ENCODE data around the gene NFU1. TPM values are rescaled to one million over a fixed set of nuclear protein-coding genes. Genes with fewer than 3 reads are reported as not detected.

Gene NFU1
- 10 to 100 TPM; 28.5 to 40.9 TPM for total RNA-seq

DNA sequence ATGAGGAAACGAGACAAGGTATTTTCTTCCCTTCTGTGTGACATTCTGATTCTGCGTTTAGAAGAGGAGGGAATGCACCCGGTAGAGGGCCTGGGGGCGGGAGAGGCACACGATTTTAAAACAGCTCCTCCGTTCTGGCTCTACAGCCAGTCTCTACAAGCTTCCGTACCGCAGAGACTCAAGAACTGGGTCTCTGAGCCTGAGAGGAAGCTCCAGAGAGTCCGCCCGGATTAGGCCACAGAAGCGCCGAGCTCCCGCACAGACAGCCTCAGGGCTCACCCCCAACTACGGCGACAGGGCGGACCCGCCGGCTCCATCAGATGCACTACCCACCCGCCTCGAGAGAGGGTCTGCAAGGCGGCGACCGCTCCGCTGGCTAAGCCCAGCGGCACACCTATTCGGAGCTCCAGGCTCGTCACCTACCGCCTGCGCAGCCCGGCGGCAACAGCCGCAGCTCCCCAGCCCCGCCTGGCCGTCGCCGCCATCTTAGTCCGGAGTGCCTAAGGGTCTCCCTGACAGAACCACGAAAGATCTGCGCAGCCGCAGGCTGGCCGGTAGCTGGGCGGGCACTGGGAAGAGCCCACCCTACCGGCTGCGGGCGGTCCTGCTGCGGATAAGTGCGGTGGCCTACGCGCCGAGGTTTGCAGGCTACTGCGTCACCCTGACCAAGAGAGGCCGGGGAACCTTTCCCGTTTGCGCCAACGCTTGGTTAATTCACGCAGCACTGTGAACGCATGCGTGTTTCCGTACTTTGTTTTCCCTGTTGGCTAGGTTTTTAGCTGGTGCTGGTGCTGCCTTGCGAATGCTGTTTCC, at the start of gene NFU1:
TSS of gene NFU1 (minus strand) at position 498 of the 813 bp plus-strand sequence. CDS start at position 485, 13 bp downstream.
- no peaks in the 10 kb centered on the region for H3K9me3 Mint-ChIP-seq (ENCODE audit: low read depth)
- H3K36me3 Mint-ChIP-seq, result peaks cover 13% of the 10 kb centered on the region
- H3K4me3 Mint-ChIP-seq, result peak within 1 kb of the TSS; percentile 95
- H3K4me1 Mint-ChIP-seq, result peaks cover 24% of the 10 kb centered on the region
- no peaks in the 10 kb centered on the region for H3K27me3 Mint-ChIP-seq
- peak; percentile 93 for DNase-seq
- ATAC-seq, result peak; percentile 95
- H3K27ac Mint-ChIP-seq, result peak within 1 kb of the TSS; percentile 91
- CTCF ChIA-PET, result interaction anchor here (0.6 to 2.5 kb wide), 28 partner anchors 11 to 867 kb away, joined by 3 to 13 read pairs (median 4); partner anchors contain the start of gene SNRPG

GRCh38 chr2:69483696-69484095, 46.5 kb upstream of the NFU1 start:
- H3K9me3 Mint-ChIP-seq (ENCODE audit: low read depth), result no peaks in the 10 kb centered on the region
- H3K27me3 Mint-ChIP-seq, result no peaks in the 10 kb centered on the region
- H3K4me1 Mint-ChIP-seq, result peaks cover 10% of the 10 kb centered on the region
- no peak overlapping the region for H3K27ac Mint-ChIP-seq
- DNase-seq (no peak), ATAC-seq (no peak)
- CTCF ChIA-PET, result interaction anchor here (1.1 kb wide), 1 partner anchor 10 kb away, joined by 3 read pairs; no protein-coding TSS in a partner anchor
- H3K36me3 Mint-ChIP-seq, result peaks cover 30% of the 10 kb centered on the region
- no peak overlapping the region for H3K4me3 Mint-ChIP-seq

DNA sequence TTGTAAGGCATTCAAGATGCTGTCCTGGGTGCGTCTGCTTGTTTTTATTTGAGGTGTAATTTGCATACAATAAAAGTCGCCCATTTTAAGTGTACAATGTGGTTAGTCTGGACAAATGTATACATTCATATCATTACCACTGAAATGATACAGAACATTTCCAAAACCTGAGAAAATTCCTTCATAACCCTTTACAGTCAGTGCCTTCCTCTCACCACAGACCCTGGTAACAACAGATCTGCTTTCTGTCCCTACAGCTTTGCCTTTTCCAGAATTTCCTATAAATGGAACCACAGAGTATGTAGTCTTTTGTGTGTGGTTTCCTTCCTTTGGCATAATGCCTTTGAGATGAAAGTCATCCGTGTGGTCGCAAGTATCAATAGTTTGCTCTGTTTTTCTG, 45.8 kb upstream of the NFU1 start:
- no peak for DNase-seq
- no peaks in the 10 kb centered on the region for H3K9me3 Mint-ChIP-seq (ENCODE audit: low read depth)
- H3K4me1 Mint-ChIP-seq, result peaks cover 11% of the 10 kb centered on the region
- H3K27ac Mint-ChIP-seq, result no peak overlapping the region
- CTCF ChIA-PET, result interaction anchor here (1.1 kb wide), 1 partner anchor 11 kb away, joined by 3 read pairs; no protein-coding TSS in a partner anchor
- peaks cover 25% of the 10 kb centered on the region for H3K36me3 Mint-ChIP-seq
- no peak overlapping the region for H3K4me3 Mint-ChIP-seq
- no peaks in the 10 kb centered on the region for H3K27me3 Mint-ChIP-seq
- no peak for ATAC-seq

DNA sequence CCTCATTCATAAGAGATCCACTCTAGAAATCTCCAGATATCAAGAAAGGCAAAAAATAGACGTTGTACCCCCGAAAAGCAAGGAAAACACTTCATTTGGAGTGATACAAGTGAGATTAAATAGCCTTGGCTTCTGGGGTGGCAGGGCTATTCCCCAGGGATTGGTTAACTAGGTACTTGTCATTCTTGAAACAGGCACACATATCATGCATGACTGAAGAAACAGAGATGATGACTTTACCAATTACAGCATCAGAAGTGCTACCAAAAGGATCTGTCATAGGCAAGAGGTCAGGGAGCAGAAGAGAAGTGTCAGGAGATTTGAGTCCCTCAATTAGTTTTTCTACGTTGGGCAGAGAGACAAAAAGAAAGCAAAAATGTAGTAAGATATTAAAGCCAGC, 45.2 kb upstream of the NFU1 start:
- no peak overlapping the region for H3K27ac Mint-ChIP-seq
- no peak overlapping the region for H3K4me3 Mint-ChIP-seq
- CTCF ChIA-PET, result no interaction called here

DNA sequence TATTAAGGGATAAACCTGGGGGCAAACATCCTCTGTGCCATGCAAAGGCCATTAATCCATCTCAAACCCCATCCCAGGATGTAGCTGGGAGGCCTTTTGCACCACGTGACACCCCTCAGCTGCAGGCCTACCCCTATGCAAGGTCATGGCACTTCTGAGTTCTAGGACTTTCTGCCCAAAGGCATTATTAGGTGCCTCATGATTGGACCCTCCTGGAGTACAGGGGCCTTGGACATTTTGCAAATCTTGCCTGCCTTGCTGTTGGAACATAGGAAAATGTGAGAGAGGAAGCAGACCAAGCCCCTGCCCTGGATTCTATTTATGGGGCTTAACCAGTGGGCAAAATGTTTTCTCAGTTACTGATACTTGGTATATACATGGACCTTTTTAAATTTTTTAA, 44.2 kb upstream of the NFU1 start:
- Mint-ChIP-seq H3K4me3 (no peak overlapping the region), H3K36me3 (peaks cover 27% of the 10 kb centered on the region), H3K9me3 (ENCODE audit: low read depth) (no peaks in the 10 kb centered on the region), H3K4me1 (peaks cover 26% of the 10 kb centered on the region), H3K27ac (no peak overlapping the region), H3K27me3 (no peaks in the 10 kb centered on the region)
- ATAC-seq (no peak), DNase-seq (no peak)
- CTCF ChIA-PET, result no interaction called here

More for the DNA sequence above, 45.2 kb upstream of the NFU1 start:
- H3K36me3 Mint-ChIP-seq, result peaks cover 26% of the 10 kb centered on the region
- no peak for ATAC-seq
- DNase-seq, result no peak
- H3K9me3 Mint-ChIP-seq (ENCODE audit: low read depth), result no peaks in the 10 kb centered on the region
- no peaks in the 10 kb centered on the region for H3K27me3 Mint-ChIP-seq
- H3K4me1 Mint-ChIP-seq, result peaks cover 16% of the 10 kb centered on the region

DNA sequence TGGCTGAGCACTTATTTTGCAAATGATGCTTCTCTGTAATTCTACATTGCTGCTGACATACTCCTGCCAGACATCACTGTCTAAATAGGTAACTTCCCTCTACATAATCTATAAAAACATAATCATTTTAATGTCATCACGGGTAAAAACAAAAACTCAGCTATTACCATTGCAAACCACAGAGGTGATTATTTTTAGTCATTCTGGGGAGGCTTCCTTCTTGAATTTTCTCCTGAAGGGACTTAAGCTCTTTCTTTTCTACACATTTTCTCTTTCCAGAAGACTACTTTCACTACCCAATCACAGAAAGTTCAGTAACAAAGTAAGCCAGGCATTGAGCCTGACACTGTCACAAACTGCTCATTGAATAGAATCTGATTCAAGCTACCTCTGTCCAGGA, 40.4 kb upstream of the NFU1 start:
- DNase-seq, result no peak
- H3K27ac Mint-ChIP-seq, result peak overlapping the region; percentile 3
- peaks cover 32% of the 10 kb centered on the region for H3K4me1 Mint-ChIP-seq
- no peaks in the 10 kb centered on the region for H3K9me3 Mint-ChIP-seq (ENCODE audit: low read depth)
- peaks cover 36% of the 10 kb centered on the region for H3K36me3 Mint-ChIP-seq
- ATAC-seq, result peak; percentile 30
- H3K27me3 Mint-ChIP-seq, result no peaks in the 10 kb centered on the region
- CTCF ChIA-PET, result interaction anchor here (0.9 to 1.3 kb wide), 2 partner anchors 33 to 41 kb away, joined by 3 read pairs; no protein-coding TSS in a partner anchor
- no peak overlapping the region for H3K4me3 Mint-ChIP-seq

DNA sequence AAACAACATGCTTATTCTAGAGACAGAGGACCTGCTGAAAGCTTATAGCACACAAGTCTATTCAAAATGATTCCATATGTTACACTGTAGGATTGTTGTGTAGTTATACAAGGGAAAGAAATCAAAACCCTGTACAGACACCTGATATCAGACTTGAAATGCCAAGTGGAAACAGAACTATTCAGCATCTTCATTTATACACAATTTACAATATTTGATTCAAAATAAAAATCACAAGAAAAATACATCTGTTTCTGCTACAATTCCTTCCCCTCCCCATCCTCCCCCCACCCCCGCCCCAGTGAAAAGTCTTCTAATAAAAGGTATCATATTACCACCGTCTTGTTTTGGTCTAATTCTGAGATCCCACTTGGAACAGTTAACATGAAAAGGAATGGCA, 37.5 kb upstream of the NFU1 start:
- Mint-ChIP-seq H3K4me1 (peaks cover 32% of the 10 kb centered on the region), H3K27ac (no peak overlapping the region), H3K36me3 (peaks cover 37% of the 10 kb centered on the region), H3K4me3 (no peak overlapping the region), H3K27me3 (no peaks in the 10 kb centered on the region), H3K9me3 (ENCODE audit: low read depth) (no peaks in the 10 kb centered on the region)
- CTCF ChIA-PET, result interaction anchor here (0.9 kb wide), 1 partner anchor 250 kb away, joined by 3 read pairs; no protein-coding TSS in a partner anchor
- no peak for DNase-seq
- ATAC-seq, result no peak

DNA sequence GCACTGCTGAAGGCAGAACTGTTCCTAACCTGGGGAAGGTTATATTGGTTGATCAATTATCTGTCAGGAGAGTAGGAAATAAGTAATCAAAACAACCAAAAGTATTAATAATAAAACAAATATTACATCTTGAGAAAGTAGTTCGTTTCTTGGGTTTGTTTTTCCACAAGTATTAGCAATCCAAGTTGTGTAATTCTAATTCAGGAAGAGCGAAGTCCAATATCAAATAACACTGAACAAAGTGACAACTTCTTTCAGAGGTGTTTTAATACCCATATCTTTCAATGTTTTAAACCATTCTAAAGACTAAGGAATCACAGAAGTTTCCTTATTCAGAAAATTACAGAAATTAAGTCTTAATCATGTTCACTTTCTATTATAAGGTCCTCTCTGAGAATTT, 34.6 kb upstream of the NFU1 start:
- Mint-ChIP-seq H3K36me3 (peaks cover 36% of the 10 kb centered on the region), H3K27me3 (no peaks in the 10 kb centered on the region)

GRCh38 chr2:69470911-69471310, 33.7 kb upstream of the NFU1 start:
- ATAC-seq, result no peak

More for the DNA sequence above, 34.6 kb upstream of the NFU1 start:
- CTCF ChIA-PET, result no interaction called here
- H3K9me3 Mint-ChIP-seq (ENCODE audit: low read depth), result no peaks in the 10 kb centered on the region
- DNase-seq (no peak), ATAC-seq (no peak)
- no peak overlapping the region for H3K4me3 Mint-ChIP-seq
- no peak overlapping the region for H3K27ac Mint-ChIP-seq
- peaks cover 23% of the 10 kb centered on the region for H3K4me1 Mint-ChIP-seq

GRCh38 chr2:69469784-69470183, 32.5 kb upstream of the NFU1 start:
- no peak overlapping the region for H3K4me3 Mint-ChIP-seq
- H3K36me3 Mint-ChIP-seq, result peaks cover 40% of the 10 kb centered on the region
- H3K4me1 Mint-ChIP-seq, result peaks cover 10% of the 10 kb centered on the region
- no peak for DNase-seq
- H3K27me3 Mint-ChIP-seq, result no peaks in the 10 kb centered on the region
- no peaks in the 10 kb centered on the region for H3K9me3 Mint-ChIP-seq (ENCODE audit: low read depth)
- no peak for ATAC-seq
- H3K27ac Mint-ChIP-seq, result no peak overlapping the region
- CTCF ChIA-PET, result no interaction called here

More at GRCh38 chr2:69470911-69471310, 33.7 kb upstream of the NFU1 start:
- CTCF ChIA-PET, result no interaction called here
- no peaks in the 10 kb centered on the region for H3K9me3 Mint-ChIP-seq (ENCODE audit: low read depth)
- H3K27me3 Mint-ChIP-seq, result no peaks in the 10 kb centered on the region
- H3K4me1 Mint-ChIP-seq, result peaks cover 19% of the 10 kb centered on the region
- no peak overlapping the region for H3K4me3 Mint-ChIP-seq
- DNase-seq, result no peak
- no peak overlapping the region for H3K27ac Mint-ChIP-seq
- peaks cover 38% of the 10 kb centered on the region for H3K36me3 Mint-ChIP-seq

GRCh38 chr2:69469375-69469774, 32.1 kb upstream of the NFU1 start:
- H3K4me3 Mint-ChIP-seq, result no peak overlapping the region
- no peaks in the 10 kb centered on the region for H3K27me3 Mint-ChIP-seq
- ATAC-seq, result no peak
- CTCF ChIA-PET, result interaction anchor here (0.9 to 1.1 kb wide), 2 partner anchors 40 to 52 kb away, joined by 3 read pairs; no protein-coding TSS in a partner anchor
- no peak overlapping the region for H3K27ac Mint-ChIP-seq
- DNase-seq, result no peak
- H3K36me3 Mint-ChIP-seq, result peaks cover 41% of the 10 kb centered on the region
- no peaks in the 10 kb centered on the region for H3K9me3 Mint-ChIP-seq (ENCODE audit: low read depth)
- H3K4me1 Mint-ChIP-seq, result peaks cover 10% of the 10 kb centered on the region

- H3K36me3 Mint-ChIP-seq, result peaks cover 47% of the 10 kb centered on the region
- DNase-seq, result peak; percentile 58
- ATAC-seq, result peak; percentile 57
- peaks cover 10% of the 10 kb centered on the region for H3K4me1 Mint-ChIP-seq
- no peaks in the 10 kb centered on the region for H3K9me3 Mint-ChIP-seq (ENCODE audit: low read depth)
- H3K27ac Mint-ChIP-seq, result no peak overlapping the region
- CTCF ChIA-PET, result interaction anchor here (0.9 kb wide), 1 partner anchor 9 kb away, joined by 3 read pairs; no protein-coding TSS in a partner anchor
- no peak overlapping the region for H3K4me3 Mint-ChIP-seq
- no peaks in the 10 kb centered on the region for H3K27me3 Mint-ChIP-seq
These were observed 29.5 kb upstream of the NFU1 start for GRCh38 chr2:69466728-69467127.

DNA sequence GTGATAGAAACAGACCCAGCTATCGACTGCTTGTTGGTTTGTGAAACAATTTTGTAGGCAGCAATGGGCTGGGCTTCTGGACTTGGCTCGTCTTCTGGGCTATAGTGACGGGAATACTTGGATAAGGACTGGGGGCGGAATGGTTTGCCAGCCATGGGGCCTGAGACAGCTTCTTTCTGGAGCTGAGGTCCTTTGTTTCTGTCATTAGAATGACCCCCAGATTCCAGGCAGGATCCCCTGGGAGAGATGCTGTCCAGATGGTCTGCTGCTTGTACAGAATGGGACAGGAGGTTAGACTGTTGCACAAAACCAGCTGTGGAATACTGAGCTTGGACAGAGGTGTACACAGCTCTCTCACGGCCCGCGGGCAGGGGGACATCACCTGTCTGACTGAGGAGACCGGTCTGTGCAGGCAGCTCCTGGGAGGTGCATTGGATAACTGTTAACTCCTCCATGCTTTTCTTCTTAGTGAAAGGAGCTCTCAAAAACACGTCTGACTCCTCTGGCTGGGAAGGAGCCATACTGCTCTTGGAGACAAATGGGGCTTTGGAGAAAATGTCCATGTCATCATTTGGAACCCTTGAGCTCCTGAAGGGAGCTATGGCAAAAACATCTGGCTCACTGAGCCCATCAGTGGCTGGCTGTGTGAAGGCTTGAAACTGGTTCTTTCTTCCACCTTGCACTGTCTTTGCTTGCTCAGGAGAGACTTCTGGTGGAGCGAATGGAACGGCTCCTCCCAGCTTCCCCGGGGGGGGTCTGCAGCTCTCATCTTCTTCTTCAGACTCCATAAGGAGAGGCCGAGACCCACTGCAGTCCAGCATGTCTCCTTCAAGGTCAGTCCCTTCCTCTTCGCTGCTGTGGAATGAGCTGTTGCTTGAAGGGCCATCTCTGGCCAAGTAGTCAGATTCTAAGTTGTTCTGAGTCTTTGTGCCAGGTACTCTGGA, 28.6 kb upstream of the NFU1 start:
- peaks cover 46% of the 10 kb centered on the region for H3K36me3 Mint-ChIP-seq
- H3K27me3 Mint-ChIP-seq, result no peaks in the 10 kb centered on the region
- ATAC-seq, result no peak

More for the DNA sequence above, 28.6 kb upstream of the NFU1 start:
- no peaks in the 10 kb centered on the region for H3K9me3 Mint-ChIP-seq (ENCODE audit: low read depth)
- peaks cover 10% of the 10 kb centered on the region for H3K4me1 Mint-ChIP-seq
- CTCF ChIA-PET, result interaction anchor here (0.8 kb wide), 2 partner anchors 10 to 249 kb away, joined by 3 to 4 read pairs; no protein-coding TSS in a partner anchor
- H3K4me3 Mint-ChIP-seq, result no peak overlapping the region
- no peak for DNase-seq
- H3K27ac Mint-ChIP-seq, result no peak overlapping the region
